Measurements from ENCODE around the gene OR1J1. TPM values are rescaled to one million over a fixed set of nuclear protein-coding genes. Genes with fewer than 3 reads are reported as not detected.

Gene OR1J1, protein sequence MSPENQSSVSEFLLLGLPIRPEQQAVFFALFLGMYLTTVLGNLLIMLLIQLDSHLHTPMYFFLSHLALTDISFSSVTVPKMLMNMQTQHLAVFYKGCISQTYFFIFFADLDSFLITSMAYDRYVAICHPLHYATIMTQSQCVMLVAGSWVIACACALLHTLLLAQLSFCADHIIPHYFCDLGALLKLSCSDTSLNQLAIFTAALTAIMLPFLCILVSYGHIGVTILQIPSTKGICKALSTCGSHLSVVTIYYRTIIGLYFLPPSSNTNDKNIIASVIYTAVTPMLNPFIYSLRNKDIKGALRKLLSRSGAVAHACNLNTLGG
- not detected in 2 replicates for total RNA-seq

DNA sequence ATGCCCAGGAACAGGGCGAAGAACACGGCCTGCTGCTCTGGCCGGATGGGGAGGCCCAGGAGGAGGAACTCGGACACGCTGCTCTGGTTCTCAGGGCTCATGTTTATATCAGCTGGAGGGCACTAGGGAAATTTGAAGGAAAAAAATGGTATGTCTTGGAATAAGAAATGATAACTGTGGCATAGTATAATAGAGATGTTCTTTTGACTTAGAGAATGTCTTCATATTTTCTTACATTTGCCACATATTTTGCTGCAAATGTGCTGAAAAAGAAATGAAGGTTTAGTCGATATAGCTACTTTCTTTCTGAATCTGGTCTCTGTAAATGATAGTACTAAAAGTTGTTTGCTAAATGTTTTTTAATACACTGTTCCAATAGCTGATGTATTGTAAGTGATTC, at the start of gene OR1J1:
OR1J1 (minus strand) TSS at position 101 of the 400 bp plus-strand sequence; CDS start at position 101, 0 bp downstream.
- no peak for DNase-seq (ENCODE audit: low read depth)
- H3K4me3 ChIP-seq (ENCODE audit: low read depth, low read length): no peak within 1 kb of the TSS
- TF ChIP-seq, protein P1, sequence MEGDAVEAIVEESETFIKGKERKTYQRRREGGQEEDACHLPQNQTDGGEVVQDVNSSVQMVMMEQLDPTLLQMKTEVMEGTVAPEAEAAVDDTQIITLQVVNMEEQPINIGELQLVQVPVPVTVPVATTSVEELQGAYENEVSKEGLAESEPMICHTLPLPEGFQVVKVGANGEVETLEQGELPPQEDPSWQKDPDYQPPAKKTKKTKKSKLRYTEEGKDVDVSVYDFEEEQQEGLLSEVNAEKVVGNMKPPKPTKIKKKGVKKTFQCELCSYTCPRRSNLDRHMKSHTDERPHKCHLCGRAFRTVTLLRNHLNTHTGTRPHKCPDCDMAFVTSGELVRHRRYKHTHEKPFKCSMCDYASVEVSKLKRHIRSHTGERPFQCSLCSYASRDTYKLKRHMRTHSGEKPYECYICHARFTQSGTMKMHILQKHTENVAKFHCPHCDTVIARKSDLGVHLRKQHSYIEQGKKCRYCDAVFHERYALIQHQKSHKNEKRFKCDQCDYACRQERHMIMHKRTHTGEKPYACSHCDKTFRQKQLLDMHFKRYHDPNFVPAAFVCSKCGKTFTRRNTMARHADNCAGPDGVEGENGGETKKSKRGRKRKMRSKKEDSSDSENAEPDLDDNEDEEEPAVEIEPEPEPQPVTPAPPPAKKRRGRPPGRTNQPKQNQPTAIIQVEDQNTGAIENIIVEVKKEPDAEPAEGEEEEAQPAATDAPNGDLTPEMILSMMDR (conservative IDR thresholded peaks at IDR 0.05; ENCODE audit: low read depth, low read length): no peak

DNA sequence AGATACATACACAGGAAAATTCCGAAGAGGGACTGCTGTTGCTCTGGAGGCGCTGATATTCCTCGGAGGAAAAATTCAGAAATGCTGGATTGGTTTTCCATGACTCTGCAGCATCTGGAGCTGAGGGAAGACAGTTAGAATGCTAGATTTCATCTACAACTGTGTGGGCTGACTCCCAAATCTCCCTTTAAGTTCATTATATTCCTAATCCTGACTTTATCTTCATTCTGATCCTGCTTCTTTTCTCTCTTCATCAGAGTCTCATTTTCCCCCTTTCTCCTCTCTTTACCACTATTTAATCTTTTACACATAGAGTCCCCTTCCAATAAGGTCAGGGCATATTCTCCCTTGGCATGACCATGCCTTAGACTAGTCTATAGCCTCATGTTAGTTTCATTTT, 49.5 kb upstream of the OR1J1 start, which contains the start of gene OR1N1:
OR1N1 (minus strand) TSS at position 101 of the 400 bp plus-strand sequence; CDS start at position 101, 0 bp downstream.
- TF ChIP-seq, protein P1 (conservative IDR thresholded peaks at IDR 0.05; ENCODE audit: low read depth, low read length): no peak
- H3K4me3 ChIP-seq (ENCODE audit: low read depth, low read length): no peak within 1 kb of the TSS
- no peak for DNase-seq (ENCODE audit: low read depth)

DNA sequence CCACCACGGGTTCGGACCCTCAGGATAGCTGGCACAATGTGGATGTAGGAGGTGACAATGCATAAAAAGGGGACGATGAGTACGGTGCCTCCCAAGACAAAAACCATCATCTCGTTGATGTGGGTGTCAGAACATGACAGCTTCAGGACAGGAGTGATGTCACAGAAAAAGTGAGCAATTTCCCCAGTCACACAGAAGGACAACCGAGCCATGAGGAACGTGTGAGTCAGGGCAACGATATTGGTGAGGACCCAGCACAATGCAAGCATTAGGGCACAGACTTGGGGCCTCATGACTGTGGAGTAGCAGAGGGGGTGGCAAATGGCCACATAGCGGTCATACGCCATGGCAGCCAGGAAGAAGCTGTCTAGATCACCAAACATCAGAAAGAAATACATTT, 48.9 kb upstream of the OR1J1 start:
- TF ChIP-seq, protein P1 (conservative IDR thresholded peaks at IDR 0.05; ENCODE audit: low read depth, low read length): no peak
- no peak for DNase-seq (ENCODE audit: low read depth)
- no peak overlapping the region for H3K4me3 ChIP-seq (ENCODE audit: low read depth, low read length)

DNA sequence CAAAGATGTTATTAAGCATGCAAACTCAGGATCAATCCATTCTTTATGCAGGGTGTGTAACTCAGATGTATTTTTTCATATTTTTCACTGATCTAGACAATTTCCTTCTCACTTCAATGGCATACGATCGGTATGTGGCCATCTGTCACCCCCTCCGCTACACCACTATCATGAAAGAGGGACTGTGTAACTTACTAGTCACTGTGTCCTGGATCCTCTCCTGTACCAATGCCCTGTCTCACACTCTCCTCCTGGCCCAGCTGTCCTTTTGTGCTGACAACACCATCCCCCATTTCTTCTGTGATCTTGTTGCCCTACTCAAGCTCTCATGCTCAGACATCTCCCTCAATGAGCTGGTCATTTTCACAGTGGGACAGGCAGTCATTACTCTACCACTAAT, 41.6 kb upstream of the OR1J1 start:
- no peak for DNase-seq (ENCODE audit: low read depth)
- no peak overlapping the region for H3K4me3 ChIP-seq (ENCODE audit: low read depth, low read length)
- TF ChIP-seq, protein P1 (conservative IDR thresholded peaks at IDR 0.05; ENCODE audit: low read depth, low read length): no peak

DNA sequence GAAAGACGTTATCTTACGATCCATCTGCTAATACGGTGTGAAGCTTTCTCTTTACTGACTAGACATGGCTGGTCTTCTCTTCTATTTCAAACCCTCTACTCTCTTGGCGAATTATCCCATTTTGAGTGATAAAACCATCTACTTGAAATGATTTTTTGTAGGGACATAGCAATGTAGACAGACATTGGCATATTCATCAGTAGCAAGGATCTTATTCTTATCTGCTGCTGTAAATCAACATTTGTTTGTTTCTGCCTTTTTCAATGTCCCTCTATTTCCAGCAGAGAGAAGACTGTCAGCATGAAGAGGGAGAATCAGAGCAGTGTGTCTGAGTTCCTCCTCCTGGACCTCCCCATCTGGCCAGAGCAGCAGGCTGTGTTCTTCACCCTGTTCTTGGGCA, 41.1 kb upstream of the OR1J1 start, which contains the start of gene OR1J4:
OR1J4 (plus strand) TSS at position 301 of the 400 bp plus-strand sequence; CDS start at position 301, 0 bp downstream.
- TF ChIP-seq, protein P1 (conservative IDR thresholded peaks at IDR 0.05; ENCODE audit: low read depth, low read length): no peak
- H3K4me3 ChIP-seq (ENCODE audit: low read depth, low read length): no peak within 1 kb of the TSS

DNA sequence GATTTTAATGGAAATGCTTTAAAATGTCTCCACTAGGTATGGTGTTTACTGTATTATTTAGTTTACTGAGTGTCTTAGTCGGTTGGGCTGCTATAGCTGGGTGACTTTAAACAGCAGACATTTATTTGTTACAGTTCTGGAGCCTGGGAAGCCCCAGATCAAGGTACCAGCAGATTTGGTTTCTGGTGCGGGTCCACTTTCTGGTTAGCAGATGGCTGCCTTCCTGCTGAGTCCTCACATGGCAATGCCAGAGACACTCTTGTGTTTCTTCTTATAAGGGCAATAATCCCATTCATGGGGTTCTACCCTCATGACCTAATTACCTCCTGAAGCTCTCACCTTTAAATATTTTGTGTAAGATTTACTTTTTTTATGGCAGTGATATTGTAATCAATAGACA, 40.5 kb upstream of the OR1J1 start:
- H3K4me3 ChIP-seq (ENCODE audit: low read depth, low read length): no peak overlapping the region
- TF ChIP-seq, protein P1 (conservative IDR thresholded peaks at IDR 0.05; ENCODE audit: low read depth, low read length): no peak
- DNase-seq (ENCODE audit: low read depth): no peak

More for the DNA sequence above, 41.1 kb upstream of the OR1J1 start, which contains the start of gene OR1J4:
- no peak for DNase-seq (ENCODE audit: low read depth)
